DND-41 (cell line): ENCODE results near the gene NEK10.

ENCODE experiments used
- ATAC-seq: fragments of 200-7000 bp; cut with Tn5 transposase; 3 replicates; pipeline ENCODE4 v1.9.1; 2021; ENCODE audit warnings: low read depth; ENCODE audit not compliant: insufficient read depth
- DNase-seq: peaks from one replicate; pipeline ENCODE4 v3.0.0-alpha.2; 2020
- H2AFZ ChIP-seq: 2 replicates; pipeline ENCODE4 v1.6.0; 2012; ENCODE audit warnings: low read depth, low read length
- H3K27ac ChIP-seq: 2 replicates; pipeline ENCODE4 v1.5.1; 2012; ENCODE audit warnings: low read length, inconsistent platforms
- H3K27me3 ChIP-seq: fragments of 200-600 bp; sonication (generic); 2 replicates; pipeline ENCODE4 v1.6.0; 2012; ENCODE audit warnings: low read length, mild to moderate bottlenecking, inconsistent platforms; ENCODE audit not compliant: insufficient read depth, poor library complexity
- H3K36me3 ChIP-seq: 2 replicates; pipeline ENCODE4 v1.5.1; 2012; ENCODE audit warnings: low read length, inconsistent platforms; ENCODE audit not compliant: insufficient read depth
- H3K4me1 ChIP-seq: 2 replicates; pipeline ENCODE4 v1.5.1; 2012; ENCODE audit warnings: mild to moderate bottlenecking, low read length; ENCODE audit not compliant: insufficient read depth
- H3K4me2 ChIP-seq: 2 replicates; pipeline ENCODE4 v1.6.0; 2012; ENCODE audit warnings: mild to moderate bottlenecking, moderate library complexity, low read length, inconsistent platforms; ENCODE audit not compliant: insufficient read depth
- H3K4me3 ChIP-seq, 2 experiments: fragments of 200-600 bp in 1 of 2; shearing (Covaris generic) in 1 of 2; 2 replicates each; pipeline ENCODE4 v1.5.1; 2012 to 2016; ENCODE audit warnings: inconsistent platforms in 2 of 2, low read length in 2 of 2, mild to moderate bottlenecking in 2 of 2, low read depth in 1 of 2, moderate library complexity in 1 of 2
- H3K79me2 ChIP-seq: 2 replicates; pipeline ENCODE4 v1.6.0; 2012; ENCODE audit warnings: low read length, inconsistent platforms; ENCODE audit not compliant: insufficient read depth
- H3K9ac ChIP-seq: 2 replicates; pipeline ENCODE4 v1.6.0; 2012; ENCODE audit warnings: low read depth, mild to moderate bottlenecking, inconsistent platforms, low read length, moderate library complexity
- H3K9me3 ChIP-seq: 2 replicates; pipeline ENCODE4 v1.5.1; 2012; ENCODE audit warnings: low read length, moderate library complexity, mild to moderate bottlenecking, inconsistent platforms; ENCODE audit not compliant: insufficient read depth, severe bottlenecking
- H4K20me1 ChIP-seq: 2 replicates; pipeline ENCODE4 v1.6.0; 2012; ENCODE audit warnings: low read length; ENCODE audit not compliant: insufficient read depth
- CTCF ChIP-seq: IDR thresholded peaks from 2 replicates; pipeline ENCODE4 v1.5.1; 2012; ENCODE audit warnings: borderline replicate concordance, low read length, moderate library complexity, mild to moderate bottlenecking; ENCODE audit not compliant: poor library complexity, severe bottlenecking; ENCODE audit errors: extremely low read depth
- EZH2 ChIP-seq: IDR thresholded peaks from 3 replicates; pipeline ENCODE4 v1.6.1; 2012; ENCODE audit warnings: borderline replicate concordance, low read depth, mild to moderate bottlenecking, moderate library complexity, low read length, inconsistent platforms; ENCODE audit not compliant: severe bottlenecking

NEK10 gene

DNA sequence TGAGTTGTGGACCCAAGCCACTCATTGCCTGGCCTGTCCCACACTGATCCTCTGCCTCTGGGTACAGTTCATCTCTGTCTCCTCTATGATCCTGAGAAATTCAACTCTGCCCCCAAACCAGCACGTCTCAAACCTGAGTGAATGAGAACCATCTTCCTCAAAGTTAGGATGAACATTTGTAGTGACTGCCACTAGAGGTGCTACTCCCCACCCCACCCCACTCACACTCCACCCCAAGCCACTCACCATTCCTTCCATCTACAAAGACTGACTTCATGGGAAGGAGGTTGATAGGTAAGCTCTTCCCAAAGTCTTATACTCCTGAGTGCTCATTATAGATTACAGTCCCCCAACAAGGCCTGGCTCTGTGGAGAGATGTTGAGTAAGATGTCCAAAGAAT, 43.8 kb downstream of the NEK10 start:
- Histone ChIP-seq H3K4me2 (no peak overlapping the region), H3K4me3 (no peak overlapping the region), H3K79me2 (no peaks in the 10 kb centered on the region), H3K36me3 (no peaks in the 10 kb centered on the region), H3K9ac (no peak overlapping the region), H3K9me3 (peaks cover 11% of the 10 kb centered on the region), H3K27ac (no peak overlapping the region), H3K27me3 (no peaks in the 10 kb centered on the region), H4K20me1 (no peaks in the 10 kb centered on the region), H2AFZ (no peak overlapping the region), H3K4me1 (no peaks in the 10 kb centered on the region)
- TF ChIP-seq CTCF (peak; percentile 13), EZH2 (no peak)
- DNase-seq: no peak
- ATAC-seq: peak; percentile 58

DNA sequence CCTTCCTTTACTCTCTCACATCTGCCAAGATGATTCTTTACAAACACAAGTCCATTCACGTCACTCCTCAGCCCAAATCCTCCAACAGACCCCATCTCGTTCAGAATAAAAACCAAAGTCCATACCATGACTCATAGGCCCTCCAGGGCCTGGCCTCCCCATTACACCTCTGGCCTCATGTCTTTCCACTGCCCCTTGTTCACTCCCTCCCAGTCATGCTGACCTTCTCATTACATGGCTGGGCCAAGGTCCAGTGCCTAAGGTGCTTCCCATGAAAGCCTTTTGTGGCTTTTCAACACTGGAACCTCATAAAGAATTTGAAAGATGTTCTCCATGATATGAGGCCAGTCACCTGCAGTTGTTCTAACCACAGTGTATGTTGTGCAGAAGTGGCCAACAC, 44.5 kb downstream of the NEK10 start:
- TF ChIP-seq CTCF (no peak), EZH2 (no peak)
- Histone ChIP-seq H3K9me3 (peaks cover 11% of the 10 kb centered on the region), H2AFZ (no peak overlapping the region), H3K27me3 (no peaks in the 10 kb centered on the region), H3K4me3 (no peak overlapping the region), H4K20me1 (no peaks in the 10 kb centered on the region), H3K4me1 (no peaks in the 10 kb centered on the region), H3K79me2 (no peaks in the 10 kb centered on the region), H3K9ac (no peak overlapping the region), H3K27ac (no peak overlapping the region), H3K4me2 (no peak overlapping the region), H3K36me3 (no peaks in the 10 kb centered on the region)
- no peak for ATAC-seq
- no peak for DNase-seq

DNA sequence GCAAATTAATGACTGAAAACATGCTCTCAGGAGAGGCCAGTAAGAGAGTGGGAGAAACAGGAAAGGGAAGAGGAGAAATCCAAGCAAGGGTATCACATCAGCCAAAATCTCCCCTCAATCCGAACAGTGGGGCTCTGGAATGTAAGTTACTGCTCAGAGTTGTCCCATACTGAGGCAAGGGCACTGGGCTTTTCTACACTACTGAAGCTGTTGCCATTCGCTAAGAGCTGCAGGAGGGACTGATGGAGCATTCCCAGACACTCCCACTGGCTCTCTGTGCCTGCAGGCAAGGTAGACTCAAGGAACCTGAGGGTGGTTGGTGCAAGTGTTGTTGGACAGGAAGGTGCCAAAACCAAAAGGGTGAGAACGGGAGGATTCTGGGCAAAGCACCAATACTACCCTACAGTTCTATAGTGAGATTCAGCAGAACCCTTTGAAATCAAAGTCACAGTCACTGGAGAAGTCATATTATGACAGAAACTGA, 46.1 kb downstream of the NEK10 start:
- Histone ChIP-seq H3K79me2 (no peaks in the 10 kb centered on the region), H3K4me3 (no peak overlapping the region), H3K27ac (no peak overlapping the region), H4K20me1 (no peaks in the 10 kb centered on the region), H3K4me2 (no peak overlapping the region), H3K9ac (no peak overlapping the region), H3K27me3 (no peaks in the 10 kb centered on the region), H3K4me1 (no peaks in the 10 kb centered on the region), H3K36me3 (no peaks in the 10 kb centered on the region), H3K9me3 (peaks cover under 1% of the 10 kb centered on the region), H2AFZ (no peak overlapping the region)
- TF ChIP-seq CTCF (no peak), EZH2 (no peak)
- ATAC-seq (no peak), DNase-seq (no peak)

DNA sequence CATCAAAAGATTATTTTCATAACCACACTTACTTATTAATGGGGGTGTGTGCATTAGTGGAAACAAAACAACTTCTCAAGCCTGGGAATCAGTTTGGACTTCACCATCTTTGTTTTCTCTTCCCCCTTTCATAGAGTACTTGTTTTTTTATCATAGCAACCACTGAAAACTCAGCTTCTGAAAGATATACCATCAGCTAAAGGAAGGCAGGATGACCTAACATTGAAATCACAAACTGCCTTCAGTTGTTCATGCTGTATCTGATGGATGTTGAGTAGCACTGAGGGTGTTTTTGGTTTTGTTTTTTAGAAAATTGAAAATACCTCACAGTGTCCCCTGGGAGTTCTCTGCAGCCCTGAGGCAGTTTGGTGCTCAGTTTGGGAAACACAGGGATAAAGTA, 46.5 kb downstream of the NEK10 start:
- Histone ChIP-seq H3K79me2 (no peaks in the 10 kb centered on the region), H3K36me3 (no peaks in the 10 kb centered on the region), H3K4me1 (no peaks in the 10 kb centered on the region), H3K9ac (no peak overlapping the region), H3K9me3 (no peaks in the 10 kb centered on the region), H3K4me3 (no peak overlapping the region), H2AFZ (no peak overlapping the region), H4K20me1 (no peaks in the 10 kb centered on the region), H3K27ac (no peak overlapping the region), H3K4me2 (no peak overlapping the region), H3K27me3 (no peaks in the 10 kb centered on the region)
- ATAC-seq (no peak), DNase-seq (no peak)
- no peak for TF ChIP-seq CTCF
- no peak for TF ChIP-seq EZH2
